ENCODE results near the gene TMEM258. TPM values are rescaled to one million over a fixed set of nuclear protein-coding genes. Genes with fewer than 3 reads are reported as not detected.

The TMEM258 gene
- total RNA-seq, 4 donors from 2014 or later, result 8.2 to 34.7 (median 23.7) TPM

- no peaks in the 10 kb centered on the region for H3K9me3 ChIP-seq
- in situ Hi-C loops (cut with MboI; ENCODE audit: low pct_ligation_motif_present in 1 of 4, low pct_unique_long_range_greater_than_20kb in 1 of 4, low sequenced_read_pairs in 3 of 4), result no loop called here
Observed at GRCh38 chr11:61773809-61774208, 18.6 kb downstream of the TMEM258 start.

GRCh38 chr11:61773356-61773755 lies 19.0 kb downstream of the TMEM258 start:
- H3K4me1 ChIP-seq, result peaks cover 0 to 10% (median 0%) of the 10 kb centered on the region in 4 donors
- DNase-seq, result no peak
- no peaks in the 10 kb centered on the region for H3K36me3 ChIP-seq
- H3K27ac ChIP-seq, result no peak overlapping the region
- intact Hi-C loops (cut with DNase I; ENCODE audit: low total_unique reads) (no loop called here), in situ Hi-C loops (cut with MboI; ENCODE audit: low pct_ligation_motif_present in 1 of 4, low pct_unique_long_range_greater_than_20kb in 1 of 4, low sequenced_read_pairs in 3 of 4) (no loop called here)
- H3K4me3 ChIP-seq, result no peak overlapping the region
- no peaks in the 10 kb centered on the region for H3K9me3 ChIP-seq
- WGBS, 2 donors (ENCODE audit: low coverage in 1 of 2), result 82% methylated on average over 8 of the region's 10 CpGs; no CpG with 5 or more reads in 1 of the 2 donors
- TF ChIP-seq EP300 (IDR thresholded peaks at IDR 0.05; ENCODE audit: low read depth), result no peak
- no peak for TF ChIP-seq CTCF (IDR thresholded peaks at IDR 0.05)
- TF ChIP-seq POLR2AphosphoS5 (IDR thresholded peaks at IDR 0.05), result no peak
- TF ChIP-seq POLR2A (IDR thresholded peaks at IDR 0.05), result no peak
- no peaks in the 10 kb centered on the region for H3K27me3 ChIP-seq

More at GRCh38 chr11:61773809-61774208, 18.6 kb downstream of the TMEM258 start:
- no peaks in the 10 kb centered on the region for H3K27me3 ChIP-seq
- DNase-seq, result no peak
- H3K27ac ChIP-seq, result no peak overlapping the region
- no peak for TF ChIP-seq EP300 (IDR thresholded peaks at IDR 0.05; ENCODE audit: low read depth)
- TF ChIP-seq POLR2AphosphoS5 (IDR thresholded peaks at IDR 0.05), result no peak
- no peak for TF ChIP-seq POLR2A (IDR thresholded peaks at IDR 0.05)
- no peak for TF ChIP-seq CTCF (IDR thresholded peaks at IDR 0.05)
- peaks cover 0 to 10% (median 0%) of the 10 kb centered on the region in 4 donors for H3K4me1 ChIP-seq
- 83% methylated on average over 18 of the region's 18 CpGs; no CpG with 5 or more reads in 1 of the 2 donors for WGBS, 2 donors (ENCODE audit: low coverage in 1 of 2)
- no peaks in the 10 kb centered on the region for H3K36me3 ChIP-seq
- intact Hi-C loops (cut with DNase I; ENCODE audit: low total_unique reads), result no loop called here
- no peak overlapping the region for H3K4me3 ChIP-seq

GRCh38 chr11:61771985-61772455 lies 20.4 kb downstream of the TMEM258 start:
- whole genome bisulfite sequencing, 2 donors (ENCODE audit: low coverage in 1 of 2), result 68% methylated on average over 6 of the region's 7 CpGs; no CpG with 5 or more reads in 1 of the 2 donors
- TF ChIP-seq POLR2A (IDR thresholded peaks at IDR 0.05), result no peak
- TF ChIP-seq EP300 (IDR thresholded peaks at IDR 0.05; ENCODE audit: low read depth), result no peak
- Histone ChIP-seq H3K4me3 (no peak overlapping the region), H3K36me3 (no peaks in the 10 kb centered on the region), H3K27me3 (no peaks in the 10 kb centered on the region), H3K4me1 (peaks cover 0 to 4% (median 0%) of the 10 kb centered on the region in 4 donors), H3K9me3 (no peaks in the 10 kb centered on the region), H3K27ac (no peak overlapping the region)
- intact Hi-C loops (cut with DNase I; ENCODE audit: low total_unique reads), result no loop called here
- no peak for DNase-seq
- in situ Hi-C loops (cut with MboI; ENCODE audit: low pct_ligation_motif_present in 1 of 4, low pct_unique_long_range_greater_than_20kb in 1 of 4, low sequenced_read_pairs in 3 of 4), result no loop called here

GRCh38 chr11:61771195-61771894 lies 21.1 kb downstream of the TMEM258 start:
- Histone ChIP-seq H3K27me3 (no peaks in the 10 kb centered on the region), H3K9me3 (no peaks in the 10 kb centered on the region), H3K4me3 (no peak overlapping the region), H3K36me3 (no peaks in the 10 kb centered on the region), H3K27ac (no peak overlapping the region), H3K4me1 (peaks cover 0 to 3% (median 0%) of the 10 kb centered on the region in 4 donors)
- intact Hi-C loops (cut with DNase I; ENCODE audit: low total_unique reads), result no loop called here
- no peak for DNase-seq
- 87 to 100% methylated on average over 1 to 15 of the region's 15 CpGs for WGBS, 2 donors (ENCODE audit: low coverage in 1 of 2)
- no peak for TF ChIP-seq CTCF (IDR thresholded peaks at IDR 0.05)
- TF ChIP-seq EP300 (IDR thresholded peaks at IDR 0.05; ENCODE audit: low read depth), result no peak
- in situ Hi-C loops (cut with MboI; ENCODE audit: low pct_ligation_motif_present in 1 of 4, low pct_unique_long_range_greater_than_20kb in 1 of 4, low sequenced_read_pairs in 3 of 4), result no loop called here

Data from transverse colon (tissue), 4 donors.